PC-3 (cell line): ENCODE data around the gene FUT1. TPM values are rescaled to one million over a fixed set of nuclear protein-coding genes. Genes with fewer than 3 reads are reported as not detected.
"Not testable (repeated sequence)": the region's sequence is repeated elsewhere in the genome, so short reads cannot be mapped to it uniquely, and the experiment has no call there.

Experiments
- ATAC-seq: fragments of 200-7000 bp; cut with Tn5 transposase; 2 replicates; pipeline ENCODE4 v1.9.1; 2020; ENCODE audit warnings: mild to moderate bottlenecking, moderate library complexity
- BruUV-seq: library from RNA; stranded (reverse); fragments of 400-500 nt; replicated peaks from 2 replicates; lab custom pipeline; 2021; lab: Mats Ljungman, UMichigan
- CTCF ChIA-PET: fragments of 300-600 bp; sonication (Branson Sonifier 250); formaldehyde crosslinking; loops from one replicate; lab custom pipeline; 2022; ENCODE audit warnings: antibody characterized with exemption; lab: Charles Lee
- POLR2A ChIA-PET: fragments of 300-600 bp; sonication (Branson Sonifier 250); formaldehyde crosslinking; loops from one replicate; lab custom pipeline; 2022; ENCODE audit warnings: antibody characterized with exemption; ENCODE audit not compliant: unreplicated experiment; lab: Charles Lee
- DNase-seq: peaks from one replicate; pipeline ENCODE4 v3.0.0-alpha.2; 2015
- H2AFZ ChIP-seq: fragments of 300-600 bp; sonication (generic); 2 replicates; pipeline ENCODE4 v1.6.0; 2016; ENCODE audit warnings: antibody characterized with exemption, low read length
- H3F3A ChIP-seq: fragments of 300-600 bp; sonication (generic); one replicate; pipeline ENCODE4 v1.6.0; 2017; ENCODE audit warnings: antibody characterized with exemption, low read length, control low read depth, mild to moderate bottlenecking; ENCODE audit not compliant: unreplicated experiment
- H3K27ac ChIP-seq: fragments of 300-600 bp; sonication (generic); 2 replicates; pipeline ENCODE4 v1.5.1; 2016; ENCODE audit warnings: mild to moderate bottlenecking, low read length
- H3K27me3 ChIP-seq: fragments of 300-600 bp; sonication (generic); 2 replicates; pipeline ENCODE4 v1.6.1; 2016; ENCODE audit warnings: low read length, mixed read lengths
- H3K36me3 ChIP-seq: fragments of 300-600 bp; sonication (generic); 2 replicates; pipeline ENCODE4 v1.6.1; 2016; ENCODE audit warnings: low read depth, mixed run types, low read length, mixed read lengths
- H3K4me1 ChIP-seq: fragments of 300-600 bp; sonication (generic); 2 replicates; pipeline ENCODE4 v1.5.1; 2016; ENCODE audit warnings: low read length; ENCODE audit not compliant: insufficient read depth
- H3K4me2 ChIP-seq: fragments of 300-600 bp; sonication (generic); 2 replicates; pipeline ENCODE4 v1.6.0; 2016; ENCODE audit warnings: low read length
- H3K4me3 ChIP-seq: fragments of 300-600 bp; sonication (generic); 2 replicates; pipeline ENCODE4 v1.5.1; 2016; ENCODE audit warnings: mild to moderate bottlenecking, low read length, mixed read lengths
- H3K79me2 ChIP-seq: fragments of 300-600 bp; sonication (generic); 2 replicates; pipeline ENCODE4 v1.6.1; 2017; ENCODE audit warnings: low read length, mixed read lengths
- H3K9ac ChIP-seq: fragments of 300-600 bp; sonication (generic); 2 replicates; pipeline ENCODE4 v1.6.0; 2016; ENCODE audit warnings: mild to moderate bottlenecking, low read length
- H3K9me2 ChIP-seq: fragments of 300-600 bp; sonication (generic); replicated peaks from 2 replicates; pipeline ENCODE4 v1.6.1; 2016; ENCODE audit warnings: mixed run types, low read length, mixed read lengths
- H3K9me3 ChIP-seq: fragments of 300-600 bp; sonication (generic); 2 replicates; pipeline ENCODE4 v1.6.1; 2016; ENCODE audit warnings: low read length, mixed read lengths
- H4K20me1 ChIP-seq: fragments of 300-600 bp; sonication (generic); 2 replicates; pipeline ENCODE4 v1.6.1; 2016; ENCODE audit warnings: low read length, mixed read lengths
- EZH2 ChIP-seq: fragments of 300-600 bp; sonication (generic); IDR thresholded peaks from one replicate; pipeline ENCODE4 v1.6.1; 2017; ENCODE audit warnings: antibody characterized with exemption, mild to moderate bottlenecking, low read length; ENCODE audit not compliant: unreplicated experiment
- EZH2phosphoT487 ChIP-seq: fragments of 300-600 bp; sonication (generic); IDR thresholded peaks from 2 replicates; pipeline ENCODE4 v1.6.1; 2018; ENCODE audit warnings: mild to moderate bottlenecking, antibody characterized with exemption, low read length, borderline replicate concordance
- intact Hi-C: fragments of 100-400 bp; cut with micrococcal nuclease; formaldehyde crosslinking; loops from 2 replicates; pipeline ENCODE4 v1.9.0; 2023
- total RNA-seq: library from RNA; depleted of rRNA; stranded (reverse); fragments of >200 nt; gene quantifications from 2 replicates; pipeline ENCODE4 v1.2.3, GENCODE V29; 2014
- TF ChIP-seq, protein P1 (sequence below): fragments of 300-600 bp; sonication (generic); conservative IDR thresholded peaks from 2 replicates; pipeline ENCODE4 v1.5.1; 2017; ENCODE audit warnings: antibody characterized with exemption, low read depth, mild to moderate bottlenecking, low read length

Gene FUT1
- total RNA-seq, 1 experiment from 2014 or later = 4.6 TPM

- Histone ChIP-seq H3K4me3 (no peak overlapping the region), H2AFZ (no peak overlapping the region), H3K27me3 (no peaks in the 10 kb centered on the region), H3K9me2 (no peaks in the 10 kb centered on the region), H3K9me3 (no peaks in the 10 kb centered on the region), H3K79me2 (no peaks in the 10 kb centered on the region), H3F3A (no peaks in the 10 kb centered on the region), H3K4me1 (no peaks in the 10 kb centered on the region), H3K4me2 (no peak overlapping the region), H3K27ac (no peak overlapping the region), H3K9ac (no peak overlapping the region), H3K36me3 (no peaks in the 10 kb centered on the region; the same call in 1 of the 2 replicates), H4K20me1 (no peaks in the 10 kb centered on the region)
- ATAC-seq (no peak), DNase-seq (no peak)
- TF ChIP-seq EZH2 (no peak), EZH2phosphoT487 (no peak)
- TF ChIP-seq, protein P1, sequence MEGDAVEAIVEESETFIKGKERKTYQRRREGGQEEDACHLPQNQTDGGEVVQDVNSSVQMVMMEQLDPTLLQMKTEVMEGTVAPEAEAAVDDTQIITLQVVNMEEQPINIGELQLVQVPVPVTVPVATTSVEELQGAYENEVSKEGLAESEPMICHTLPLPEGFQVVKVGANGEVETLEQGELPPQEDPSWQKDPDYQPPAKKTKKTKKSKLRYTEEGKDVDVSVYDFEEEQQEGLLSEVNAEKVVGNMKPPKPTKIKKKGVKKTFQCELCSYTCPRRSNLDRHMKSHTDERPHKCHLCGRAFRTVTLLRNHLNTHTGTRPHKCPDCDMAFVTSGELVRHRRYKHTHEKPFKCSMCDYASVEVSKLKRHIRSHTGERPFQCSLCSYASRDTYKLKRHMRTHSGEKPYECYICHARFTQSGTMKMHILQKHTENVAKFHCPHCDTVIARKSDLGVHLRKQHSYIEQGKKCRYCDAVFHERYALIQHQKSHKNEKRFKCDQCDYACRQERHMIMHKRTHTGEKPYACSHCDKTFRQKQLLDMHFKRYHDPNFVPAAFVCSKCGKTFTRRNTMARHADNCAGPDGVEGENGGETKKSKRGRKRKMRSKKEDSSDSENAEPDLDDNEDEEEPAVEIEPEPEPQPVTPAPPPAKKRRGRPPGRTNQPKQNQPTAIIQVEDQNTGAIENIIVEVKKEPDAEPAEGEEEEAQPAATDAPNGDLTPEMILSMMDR = no peak
- BruUV-seq = no TSS peak
- intact Hi-C loops = no loop called here
- ChIA-PET POLR2A (no interaction called here), CTCF (no interaction called here)
Measured at GRCh38 chr19:48793271-48793670, 40.8 kb upstream of the FUT1 start.

GRCh38 chr19:48787331-48787730 lies 34.9 kb upstream of the FUT1 start:
- intact Hi-C loops, H3K4me2 ChIP-seq, H4K20me1 ChIP-seq, H3F3A ChIP-seq, H3K4me1 ChIP-seq, H3K9me2 ChIP-seq, H3K36me3 ChIP-seq, DNase-seq, H3K27ac ChIP-seq, H2AFZ ChIP-seq, POLR2A ChIA-PET, H3K4me3 ChIP-seq, ATAC-seq, H3K79me2 ChIP-seq, H3K27me3 ChIP-seq, H3K9me3 ChIP-seq, BruUV-seq, H3K9ac ChIP-seq: not testable (repeated sequence)
- CTCF ChIA-PET = interaction anchor here (1.2 kb wide), 1 partner anchor 55 kb away, joined by 8 read pairs; no protein-coding TSS in a partner anchor

DNA sequence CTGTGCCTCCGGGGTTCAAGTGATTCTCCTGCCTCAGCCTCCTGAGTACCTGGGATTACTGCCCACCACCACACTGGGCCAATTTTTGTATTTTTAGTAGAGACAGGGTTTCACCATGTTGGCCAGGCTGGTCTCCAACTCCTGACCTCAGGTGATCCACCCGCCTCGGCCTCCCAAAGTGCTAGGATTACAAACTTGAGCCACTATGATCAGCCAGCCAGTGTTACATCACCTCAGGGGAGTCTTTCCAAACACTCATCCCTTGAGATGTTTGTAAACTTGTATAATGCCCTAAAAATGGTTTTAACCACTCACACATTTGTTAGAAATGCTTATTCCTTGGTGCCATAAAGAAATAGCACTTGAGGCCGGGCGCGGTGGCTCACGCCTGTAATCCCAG lies 34.0 kb upstream of the FUT1 start:
- H3K9ac ChIP-seq, H3K27me3 ChIP-seq, BruUV-seq, H3K9me3 ChIP-seq, CTCF ChIA-PET, intact Hi-C loops, H3K79me2 ChIP-seq, H3K9me2 ChIP-seq, H3F3A ChIP-seq, H3K27ac ChIP-seq, H3K4me2 ChIP-seq, H3K4me3 ChIP-seq, H3K36me3 ChIP-seq, DNase-seq, H2AFZ ChIP-seq, H3K4me1 ChIP-seq, H4K20me1 ChIP-seq, POLR2A ChIA-PET, ATAC-seq: not testable (repeated sequence)

DNA sequence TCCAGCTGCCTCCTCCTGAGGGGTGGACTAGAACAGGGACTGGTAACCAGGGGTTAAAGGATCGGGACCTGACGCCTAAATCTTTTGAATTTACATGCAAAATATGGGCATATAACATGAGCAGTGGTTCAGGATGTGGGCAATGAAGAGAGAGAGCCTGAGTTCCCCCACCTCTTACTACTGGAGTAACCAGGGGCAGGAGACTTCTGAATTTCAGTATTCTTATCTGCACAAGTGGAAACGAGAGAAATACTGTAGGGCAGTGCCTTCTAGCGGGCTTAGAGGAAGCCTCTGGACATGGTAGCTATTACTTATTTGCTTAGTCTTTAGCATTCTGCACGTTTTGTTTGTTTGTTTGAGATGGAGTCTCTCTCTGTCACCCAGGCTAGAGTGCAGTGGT lies 32.1 kb upstream of the FUT1 start:
- H3K27me3 ChIP-seq = no peaks in the 10 kb centered on the region
- intact Hi-C loops = no loop called here
- H3K9me2 ChIP-seq = no peaks in the 10 kb centered on the region
- no peak overlapping the region for H3K9ac ChIP-seq
- H3K36me3 ChIP-seq = no peaks in the 10 kb centered on the region
- H3K9me3 ChIP-seq = no peaks in the 10 kb centered on the region
- no peaks in the 10 kb centered on the region for H4K20me1 ChIP-seq
- TF ChIP-seq EZH2phosphoT487 (no peak), EZH2 (no peak)
- TF ChIP-seq, protein P1 = no peak; the same call in 1 of the 2 replicates
- CTCF ChIA-PET = interaction anchor here (0.6 to 2.0 kb wide), 4 partner anchors 56 to 139 kb away, joined by 3 to 8 read pairs (median 6); partner anchors contain the start of gene CA11
- peak; percentile 20 for DNase-seq
- no peak overlapping the region for H3K4me3 ChIP-seq
- H3K4me2 ChIP-seq = no peak overlapping the region
- POLR2A ChIA-PET = no interaction called here
- H3K79me2 ChIP-seq = no peaks in the 10 kb centered on the region
- BruUV-seq = no TSS peak
- H3K27ac ChIP-seq = no peak overlapping the region
- H2AFZ ChIP-seq = no peak overlapping the region
- no peaks in the 10 kb centered on the region for H3F3A ChIP-seq
- no peaks in the 10 kb centered on the region for H3K4me1 ChIP-seq
- ATAC-seq = no peak
